Gastrocnemius medialis (tissue), 4 donors: ENCODE data around the gene LEUTX. TPM values are rescaled to one million over a fixed set of nuclear protein-coding genes. Genes with fewer than 3 reads are reported as not detected.

Experiments
- ATAC-seq, 2 donors: fragments of 150-250 bp; one replicate each; pipeline ENCODE4 v1.9.1; 2016
- DNase-seq, 2 donors: peaks; one replicate each; pipeline ENCODE4 v3.0.0-alpha.2; 2019
- H3K27ac ChIP-seq, 4 donors: fragments of 200-600 bp; sonication (generic); 1 replicate in 1 of 4; 2 replicates in 3 of 4; pipeline ENCODE4 v1.5.1; 2016 to 2018; ENCODE audit warnings: mild to moderate bottlenecking in 2 of 4, moderate library complexity in 1 of 4
- H3K27me3 ChIP-seq, 3 donors: fragments of 200-600 bp; sonication (generic) in 2 of 3; 1 replicate in 1 of 3; 2 replicates in 2 of 3; pipeline versions ENCODE4 v1.5.1 to v1.6.0; 2016 to 2019; ENCODE audit warnings: mild to moderate bottlenecking in 1 of 3, moderate library complexity in 1 of 3
- H3K36me3 ChIP-seq, 2 donors: fragments of 200-600 bp; sonication (generic) in 1 of 2; one replicate each; pipeline ENCODE4 v1.5.1; 2017 to 2018
- H3K4me1 ChIP-seq, 2 donors: fragments of 200-600 bp; sonication (generic) in 1 of 2; one replicate each; pipeline ENCODE4 v1.5.1; 2016 to 2017; ENCODE audit warnings: mild to moderate bottlenecking in 2 of 2
- H3K4me3 ChIP-seq, 4 donors: fragments of 200-600 bp; sonication (generic) in 3 of 4; 1 replicate in 1 of 4; 2 replicates in 3 of 4; pipeline ENCODE4 v1.5.1; 2016 to 2019; ENCODE audit warnings: mild to moderate bottlenecking in 2 of 4
- H3K9me3 ChIP-seq, 3 donors: fragments of 200-600 bp; sonication (generic) in 2 of 3; 1 replicate in 1 of 3; 2 replicates in 2 of 3; pipeline ENCODE4 v1.5.1; 2016 to 2019
- CTCF ChIP-seq, 5 experiments: fragments of 450-650 bp in 3 of 5; fragments of 200-600 bp in 2 of 5; sonication (generic) in 2 of 5; IDR thresholded peaks in 4 of 5; conservative IDR thresholded peaks in 1 of 5; 1 replicate in 4 of 5; 2 replicates in 1 of 5; pipeline ENCODE4 v1.5.1; 2016 to 2019; ENCODE audit warnings: antibody characterized with exemption in 5 of 5, mild to moderate bottlenecking in 3 of 5, moderate library complexity in 3 of 5
- POLR2A ChIP-seq, 2 donors: fragments of 450-650 bp; IDR thresholded peaks; one replicate each; pipeline ENCODE4 v1.6.1; 2017; ENCODE audit warnings: antibody characterized with exemption in 2 of 2, mild to moderate bottlenecking in 2 of 2, moderate library complexity in 2 of 2
- in situ Hi-C, 4 donors: fragments of 200-750 bp; cut with MboI; loops; one replicate each; pipeline versions ENCODE4 v1.15.0 to v1.8.0; 2017; ENCODE audit warnings: low sequenced_read_pairs in 4 of 4
- intact Hi-C: fragments of 100-400 bp; cut with DNase I; formaldehyde crosslinking; loops from one replicate; pipeline ENCODE4 v1.15.1; 2023; ENCODE audit warnings: low total_unique reads
- total RNA-seq, 4 donors: library from RNA; depleted of rRNA; stranded (reverse); fragments of >200 nt; gene quantifications; one replicate each; pipeline versions ENCODE4 v1.1.0 to v1.2.3, GENCODE V29; 2016

LEUTX gene
- total RNA-seq, 4 donors from 2014 or later = not detected

GRCh38 chr19:39735688-39736087 lies 43.0 kb upstream of the LEUTX start:
- H3K9me3 ChIP-seq = no peaks in the 10 kb centered on the region
- no peak overlapping the region for H3K4me3 ChIP-seq
- in situ Hi-C loops (no loop called here), intact Hi-C loops (no loop called here)
- no peak overlapping the region for H3K27ac ChIP-seq
- ATAC-seq = no peak
- no peaks in the 10 kb centered on the region for H3K27me3 ChIP-seq
- no peaks in the 10 kb centered on the region for H3K36me3 ChIP-seq
- TF ChIP-seq POLR2A (IDR thresholded peaks at IDR 0.05) (no peak), CTCF (IDR thresholded peaks at IDR 0.05 in 4 of 5, conservative IDR thresholded peaks at IDR 0.05 in 1 of 5) (no peak)
- no peaks in the 10 kb centered on the region for H3K4me1 ChIP-seq
- DNase-seq = no peak

GRCh38 chr19:39736088-39736487 lies 42.6 kb upstream of the LEUTX start:
- Histone ChIP-seq H3K4me3 (no peak overlapping the region), H3K27me3 (no peaks in the 10 kb centered on the region), H3K4me1 (no peaks in the 10 kb centered on the region), H3K36me3 (no peaks in the 10 kb centered on the region), H3K27ac (no peak overlapping the region), H3K9me3 (no peaks in the 10 kb centered on the region)
- intact Hi-C loops (no loop called here), in situ Hi-C loops (no loop called here)
- DNase-seq (no peak), ATAC-seq (no peak)
- no peak for TF ChIP-seq POLR2A (IDR thresholded peaks at IDR 0.05)
- no peak for TF ChIP-seq CTCF (IDR thresholded peaks at IDR 0.05 in 4 of 5, conservative IDR thresholded peaks at IDR 0.05 in 1 of 5)

- Histone ChIP-seq H3K4me3 (no peak overlapping the region), H3K27ac (no peak overlapping the region), H3K36me3 (no peaks in the 10 kb centered on the region), H3K27me3 (no peaks in the 10 kb centered on the region), H3K9me3 (no peaks in the 10 kb centered on the region), H3K4me1 (no peaks in the 10 kb centered on the region)
- ATAC-seq = no peak
- TF ChIP-seq CTCF (IDR thresholded peaks at IDR 0.05 in 4 of 5, conservative IDR thresholded peaks at IDR 0.05 in 1 of 5) (no peak), POLR2A (IDR thresholded peaks at IDR 0.05) (no peak)
- no peak for DNase-seq
- in situ Hi-C loops = no loop called here
- intact Hi-C loops = no loop called here
Observed at GRCh38 chr19:39737351-39737750, 41.3 kb upstream of the LEUTX start.

- DNase-seq = no peak
- Histone ChIP-seq H3K27me3 (peaks cover 0 to 2% (median 0%) of the 10 kb centered on the region in 3 donors), H3K9me3 (no peaks in the 10 kb centered on the region), H3K4me3 (no peak within 1 kb of the TSS), H3K36me3 (no peaks in the 10 kb centered on the region), H3K4me1 (no peaks in the 10 kb centered on the region), H3K27ac (no peak within 1 kb of the TSS)
- no peak for TF ChIP-seq CTCF (IDR thresholded peaks at IDR 0.05 in 4 of 5, conservative IDR thresholded peaks at IDR 0.05 in 1 of 5)
- no peak for TF ChIP-seq POLR2A (IDR thresholded peaks at IDR 0.05)
- in situ Hi-C loops = no loop called here
- intact Hi-C loops = no loop called here
- ATAC-seq = no peak
Observed at GRCh38 chr19:39737891-39738290, 40.8 kb upstream of the LEUTX start, which contains the start of gene CLC. CLC (minus strand) TSS chr19:39738029; CDS start chr19:39737952, 77 bp downstream.

- Histone ChIP-seq H3K36me3 (no peaks in the 10 kb centered on the region), H3K27ac (no peak overlapping the region), H3K9me3 (no peaks in the 10 kb centered on the region), H3K27me3 (peaks cover 0 to 5% (median 0%) of the 10 kb centered on the region in 3 donors), H3K4me3 (no peak overlapping the region), H3K4me1 (no peaks in the 10 kb centered on the region)
- TF ChIP-seq POLR2A (IDR thresholded peaks at IDR 0.05) (no peak), CTCF (IDR thresholded peaks at IDR 0.05 in 4 of 5, conservative IDR thresholded peaks at IDR 0.05 in 1 of 5) (no peak)
- no peak for ATAC-seq
- intact Hi-C loops = no loop called here
- no peak for DNase-seq
- in situ Hi-C loops = no loop called here
Observed at GRCh38 chr19:39738814-39739213, 39.8 kb upstream of the LEUTX start.
